ENCODE results near the gene KRTAP4-4. TPM values are rescaled to one million over a fixed set of nuclear protein-coding genes. Genes with fewer than 3 reads are reported as not detected.
"Not testable (repeated sequence)": the region's sequence is repeated elsewhere in the genome, so short reads cannot be mapped to it uniquely, and the experiment has no call there.

Gene KRTAP4-4
- not detected in 2 replicates for total RNA-seq

DNA sequence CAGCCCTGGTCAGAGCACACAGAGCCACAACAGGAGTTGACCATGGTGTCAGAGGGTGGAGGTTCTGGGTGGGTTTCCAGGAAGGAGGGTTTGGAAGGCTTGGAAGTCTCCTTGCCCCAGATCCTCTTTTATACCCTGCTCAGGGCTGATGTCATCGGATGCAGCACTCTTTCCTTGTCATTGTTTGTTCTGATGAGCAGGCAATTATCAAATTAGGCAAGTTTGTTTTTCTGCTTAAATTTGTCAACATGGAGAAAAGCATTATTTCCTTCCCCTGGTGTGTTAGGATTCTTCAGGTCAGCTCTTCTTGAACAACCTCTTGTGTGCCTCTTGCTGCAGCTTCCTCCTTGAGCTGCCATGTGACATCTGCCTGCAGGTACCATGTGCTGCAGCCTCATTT is at the start of gene KRTAP4-4:
KRTAP4-4 (minus strand) TSS at position 101 of the 400 bp plus-strand sequence; CDS start at position 44, 57 bp downstream.
- no peak for DNase-seq (ENCODE audit: extremely low read depth, low read depth, low spot score)

DNA sequence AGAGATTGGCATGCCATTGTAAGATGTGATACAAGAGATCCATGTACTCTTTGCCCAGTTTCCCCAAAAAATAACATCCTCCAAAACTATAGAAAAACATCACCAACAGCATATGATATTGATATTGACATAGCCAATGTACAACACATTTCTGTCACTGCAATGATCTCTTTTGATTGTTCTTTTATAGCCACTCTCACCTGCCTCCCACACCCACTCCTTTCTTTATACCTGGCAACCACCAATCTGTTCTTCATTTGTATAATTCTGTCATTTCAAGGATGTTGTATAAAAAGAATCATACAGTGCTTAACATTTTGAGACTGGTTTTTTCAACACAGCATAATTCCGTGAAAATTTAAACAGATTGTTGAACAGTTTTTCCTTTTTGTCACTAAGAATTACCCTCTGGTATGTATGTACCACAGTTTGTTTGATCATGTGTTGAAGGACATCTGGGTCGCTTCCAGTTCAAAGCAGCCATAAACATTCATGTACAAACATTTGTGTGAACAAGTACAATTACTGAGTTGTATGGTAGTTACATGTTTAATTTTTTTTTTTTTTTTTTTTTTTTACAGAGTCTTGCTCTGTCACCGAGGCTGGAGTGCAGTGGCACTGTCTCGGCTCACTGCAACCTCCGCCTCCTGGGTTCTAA is 39.0 kb upstream of the KRTAP4-4 start:
- DNase-seq (ENCODE audit: extremely low read depth, low read depth, low spot score): no peak

DNA sequence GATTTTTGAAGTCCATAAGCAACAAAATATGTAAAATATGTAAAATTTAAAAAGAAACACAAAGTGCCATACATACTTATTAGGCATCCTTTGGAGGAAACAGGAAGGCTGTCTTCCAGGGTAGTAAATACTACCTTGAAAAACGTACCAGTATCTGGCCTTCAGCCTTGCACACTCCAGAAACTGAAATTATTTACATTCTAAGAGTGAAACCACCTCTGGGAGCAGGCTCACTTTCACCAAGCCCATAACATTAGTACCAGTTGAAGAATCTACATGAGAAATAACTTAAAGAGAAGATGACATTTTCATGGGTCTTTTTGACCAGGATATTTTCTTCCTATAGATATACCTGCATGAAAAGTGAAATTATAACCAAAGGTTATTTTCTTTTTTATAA is 35.5 kb upstream of the KRTAP4-4 start:
- no peak for DNase-seq (ENCODE audit: extremely low read depth, low read depth, low spot score)

DNA sequence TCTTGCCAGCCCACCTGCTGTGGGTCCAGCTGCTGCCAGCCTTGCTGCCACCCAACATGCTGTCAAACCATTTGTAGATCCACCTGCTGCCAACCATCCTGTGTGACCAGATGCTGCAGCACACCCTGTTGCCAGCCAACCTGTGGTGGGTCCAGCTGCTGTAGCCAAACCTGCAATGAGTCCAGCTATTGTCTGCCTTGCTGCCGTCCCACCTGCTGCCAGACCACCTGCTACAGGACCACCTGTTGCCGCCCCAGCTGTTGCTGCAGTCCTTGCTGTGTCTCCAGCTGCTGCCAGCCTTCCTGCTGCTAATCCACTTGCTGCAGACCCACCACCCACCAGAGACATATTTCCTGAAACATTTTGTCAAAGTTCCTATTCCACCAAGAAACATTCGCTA is 29.8 kb upstream of the KRTAP4-4 start:
- DNase-seq (ENCODE audit: extremely low read depth, low read depth, low spot score): no peak

DNA sequence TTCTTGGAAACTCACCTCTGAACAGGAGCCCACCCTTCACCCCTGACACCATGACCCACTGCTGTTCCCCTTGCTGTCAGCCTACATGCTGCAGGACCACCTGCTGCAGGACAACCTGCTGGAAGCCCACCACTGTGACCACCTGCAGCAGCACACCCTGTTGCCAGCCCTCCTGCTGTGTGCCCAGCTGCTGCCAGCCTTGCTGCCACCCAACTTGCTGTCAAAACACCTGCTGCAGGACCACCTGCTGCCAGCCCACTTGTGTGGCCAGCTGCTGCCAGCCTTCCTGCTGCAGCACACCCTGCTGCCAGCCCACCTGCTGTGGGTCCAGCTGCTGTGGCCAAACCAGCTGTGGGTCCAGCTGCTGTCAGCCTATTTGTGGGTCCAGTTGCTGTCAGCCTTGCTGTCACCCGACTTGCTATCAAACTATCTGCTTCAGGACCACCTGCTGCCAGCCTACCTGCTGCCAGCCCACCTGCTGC is 29.3 kb upstream of the KRTAP4-4 start, which contains the start of gene KRTAP9-1:
KRTAP9-1 (plus strand) TSS at position 51 of the 482 bp plus-strand sequence; CDS start at position 51, 0 bp downstream.
- DNase-seq (ENCODE audit: extremely low read depth, low read depth, low spot score): not testable (repeated sequence)

DNA sequence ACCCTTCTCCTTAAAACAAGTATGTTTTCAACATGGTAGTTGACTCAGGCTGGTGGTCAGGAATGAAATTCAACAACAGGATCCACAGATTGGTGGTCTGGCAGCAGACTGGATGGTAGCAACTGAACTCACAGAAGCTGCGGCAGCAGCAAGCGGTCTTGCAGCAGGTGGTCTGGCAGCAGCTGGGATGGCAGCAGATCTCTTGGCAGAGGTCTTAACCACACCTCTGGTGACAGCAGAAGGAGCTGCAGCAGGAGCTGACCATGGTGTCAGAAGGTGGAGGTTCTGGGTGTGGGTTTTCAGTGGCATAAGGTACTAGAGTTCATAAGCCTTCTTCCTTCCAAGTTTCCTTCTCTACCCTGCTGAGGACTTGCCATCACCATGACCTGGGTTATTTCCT is 26.3 kb upstream of the KRTAP4-4 start:
- no peak for DNase-seq (ENCODE audit: extremely low read depth, low read depth, low spot score)

DNA sequence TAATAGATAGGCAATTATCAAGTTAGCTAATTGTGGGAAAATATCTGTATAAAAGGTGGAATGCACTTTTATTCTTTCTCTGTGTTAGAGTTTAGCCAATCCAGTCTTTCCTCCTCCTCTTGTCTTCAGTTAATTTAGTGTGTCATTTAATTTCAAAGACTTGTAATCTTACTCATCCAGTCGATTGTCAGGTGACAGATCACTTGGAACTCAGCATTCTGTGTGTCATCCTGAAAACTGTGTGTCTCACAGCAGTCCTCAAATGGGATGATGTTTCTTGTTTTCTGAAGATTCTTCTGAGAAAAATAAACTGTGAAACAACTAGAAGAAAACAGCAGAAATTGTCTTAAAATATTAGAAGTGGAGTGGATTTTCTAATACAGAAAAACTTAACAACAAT is 24.5 kb upstream of the KRTAP4-4 start:
- no peak for DNase-seq (ENCODE audit: extremely low read depth, low read depth, low spot score)

DNA sequence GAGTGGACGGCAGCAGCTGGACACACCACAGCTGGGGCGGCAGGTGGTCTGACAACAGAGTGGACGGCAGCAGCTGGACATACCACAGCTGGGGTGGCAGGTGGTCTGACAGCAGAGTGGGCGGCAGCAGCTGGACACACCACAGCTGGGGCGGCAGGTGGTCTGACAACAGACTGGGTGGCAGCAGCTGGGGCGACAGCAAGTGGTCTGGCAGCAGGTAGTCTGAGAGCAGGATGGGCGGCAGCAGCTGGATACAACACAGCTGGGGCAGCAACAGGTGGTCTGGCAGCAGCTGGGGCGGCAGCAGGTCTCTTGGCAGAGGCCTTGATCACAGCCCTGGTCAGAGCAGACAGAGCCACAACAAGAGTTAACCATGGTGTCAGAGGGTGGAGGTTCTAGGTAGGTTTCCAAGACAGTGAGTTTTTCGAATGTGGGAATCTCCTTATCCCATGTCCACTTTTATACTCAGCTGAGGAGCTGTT is 24.0 kb upstream of the KRTAP4-4 start, which contains the start of gene KRTAP4-1:
KRTAP4-1 (minus strand) TSS at position 432 of the 482 bp plus-strand sequence; CDS start at position 375, 57 bp downstream.
- no peak for DNase-seq (ENCODE audit: extremely low read depth, low read depth, low spot score)

DNA sequence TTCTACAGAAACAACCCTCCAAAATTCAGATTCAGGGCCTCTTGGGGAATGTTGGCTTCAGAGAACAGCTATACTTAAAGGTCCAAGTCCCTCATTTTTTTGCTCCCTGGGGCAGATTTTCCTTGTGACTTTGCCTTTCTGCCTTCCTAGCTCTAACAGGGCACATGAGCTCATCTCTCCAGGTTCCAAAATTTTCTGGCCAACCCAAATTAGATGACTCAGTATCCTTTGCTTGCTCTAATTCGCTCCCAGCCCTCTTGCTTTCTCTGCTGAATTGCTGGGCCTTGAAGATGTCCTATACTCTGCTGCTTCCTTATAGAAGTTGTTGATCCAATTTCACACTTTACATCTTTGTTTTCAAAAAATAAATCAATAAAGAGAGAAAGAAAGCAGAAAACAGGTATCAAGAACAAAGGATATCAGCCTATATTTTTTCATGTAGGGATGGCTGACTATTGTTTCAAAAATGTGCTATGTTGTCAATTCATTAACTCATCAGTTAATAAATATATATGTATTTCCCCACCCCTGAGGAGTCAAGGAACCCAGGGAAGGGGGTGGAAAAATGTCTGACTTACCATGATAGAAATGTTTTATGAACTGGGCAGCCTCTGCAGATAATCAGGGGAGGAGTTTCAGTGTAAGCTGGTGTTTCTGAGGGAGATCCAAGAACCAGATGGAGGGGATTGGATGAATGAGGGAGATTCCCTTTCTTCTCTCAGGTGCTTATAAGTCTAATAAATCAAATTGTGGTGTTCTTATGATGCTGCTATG is 18.5 kb upstream of the KRTAP4-4 start:
- DNase-seq (ENCODE audit: extremely low read depth, low read depth, low spot score): no peak

DNA sequence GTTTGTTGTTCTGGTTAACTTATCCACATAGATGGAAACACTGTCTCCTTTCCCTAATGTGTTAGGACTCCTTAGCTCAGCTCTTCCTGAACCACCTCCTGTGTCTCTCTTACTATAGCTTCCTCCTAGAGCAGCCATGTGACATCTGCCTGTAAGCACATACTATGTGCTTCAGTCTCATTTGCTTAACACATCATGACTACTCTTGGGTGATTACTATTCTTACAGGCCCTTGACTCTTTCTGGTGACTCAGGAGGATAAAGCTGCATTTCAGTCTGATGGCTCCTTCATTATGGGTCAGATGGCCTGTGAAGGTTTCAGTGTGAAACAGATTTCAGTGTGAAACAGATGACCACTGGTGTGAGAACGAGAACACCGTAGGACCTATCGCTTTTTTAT is 17.8 kb upstream of the KRTAP4-4 start:
- DNase-seq (ENCODE audit: extremely low read depth, low read depth, low spot score): no peak

DNA sequence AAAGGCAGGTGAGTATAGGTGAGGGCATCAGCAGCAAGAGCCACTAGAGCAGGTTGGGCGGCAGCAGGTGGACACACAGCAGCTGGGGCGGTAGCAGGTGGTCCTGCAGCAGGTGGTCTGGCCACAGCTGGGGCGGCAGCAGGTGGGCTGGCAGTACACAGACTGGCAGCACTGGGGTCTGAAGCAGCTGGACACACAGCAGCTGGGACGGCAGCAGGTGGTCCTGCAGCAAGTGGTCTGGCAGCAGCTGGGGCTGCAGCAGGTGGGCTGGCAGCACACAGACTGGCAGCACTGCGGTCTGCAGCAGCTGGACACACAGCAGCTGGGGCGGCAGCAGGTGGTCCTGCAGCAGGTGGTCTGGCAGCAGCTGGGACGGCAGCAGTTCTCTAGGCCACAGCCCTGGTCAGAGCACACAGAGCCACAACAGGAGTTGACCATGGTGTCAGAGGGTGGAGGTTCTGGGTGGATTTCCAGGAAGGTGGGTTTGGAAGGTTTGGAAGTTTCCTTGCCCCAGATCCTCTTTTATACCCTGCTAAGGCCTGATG is 17.3 kb upstream of the KRTAP4-4 start, which contains the start of gene KRTAP4-2:
KRTAP4-2 (minus strand) TSS at position 495 of the 545 bp plus-strand sequence; CDS start at position 438, 57 bp downstream.
- DNase-seq (ENCODE audit: extremely low read depth, low read depth, low spot score): no peak

DNA sequence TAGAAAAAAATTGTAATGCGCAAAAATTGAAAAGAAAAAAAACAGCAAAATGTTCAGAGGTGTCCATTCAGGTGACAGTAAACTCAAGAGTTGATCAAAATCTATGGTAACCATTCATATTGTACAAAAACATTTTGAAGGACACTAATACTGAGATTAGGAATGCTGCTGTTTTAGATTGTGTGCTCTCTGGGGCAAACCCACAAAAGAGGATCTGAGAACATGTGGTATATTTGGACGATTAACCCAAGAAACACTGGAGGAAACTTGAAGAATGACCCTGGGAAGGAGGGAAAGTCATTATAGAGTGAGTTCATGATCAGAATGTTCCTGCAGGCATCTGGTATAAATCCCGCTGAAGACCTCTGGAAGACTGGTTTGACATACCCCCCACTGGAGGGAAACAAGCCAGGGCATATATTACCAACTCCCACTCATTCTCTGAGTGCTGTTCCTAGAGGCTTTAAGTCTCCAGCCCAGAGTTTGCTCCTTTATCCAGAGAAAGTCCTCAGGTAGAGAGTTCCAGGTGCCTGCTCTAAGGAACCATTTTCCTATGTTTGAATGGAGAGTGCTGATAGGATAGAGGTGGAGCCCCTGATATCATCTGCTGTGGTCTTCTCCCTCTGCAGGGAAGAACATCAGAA is 16.3 kb upstream of the KRTAP4-4 start:
- DNase-seq (ENCODE audit: extremely low read depth, low read depth, low spot score): no peak

DNA sequence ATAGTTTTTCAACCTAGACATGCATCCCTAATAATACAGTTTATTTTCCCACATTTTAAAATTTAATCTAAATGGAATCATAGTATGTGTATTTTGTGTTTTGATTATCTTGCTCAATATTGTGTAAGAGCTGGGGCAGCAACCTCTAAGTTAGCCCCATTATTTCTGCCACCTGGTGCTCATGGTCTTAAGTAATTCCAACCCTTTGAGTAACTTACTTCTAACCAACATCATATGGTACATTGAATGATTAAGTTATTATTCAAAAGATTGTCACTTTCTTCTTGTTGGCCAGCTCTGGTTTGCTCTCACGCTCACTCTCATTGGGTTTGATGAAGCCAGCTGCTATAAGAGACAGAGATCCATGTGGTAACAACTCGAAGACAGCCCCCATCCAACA is 11.3 kb upstream of the KRTAP4-4 start:
- no peak for DNase-seq (ENCODE audit: extremely low read depth, low read depth, low spot score)

DNA sequence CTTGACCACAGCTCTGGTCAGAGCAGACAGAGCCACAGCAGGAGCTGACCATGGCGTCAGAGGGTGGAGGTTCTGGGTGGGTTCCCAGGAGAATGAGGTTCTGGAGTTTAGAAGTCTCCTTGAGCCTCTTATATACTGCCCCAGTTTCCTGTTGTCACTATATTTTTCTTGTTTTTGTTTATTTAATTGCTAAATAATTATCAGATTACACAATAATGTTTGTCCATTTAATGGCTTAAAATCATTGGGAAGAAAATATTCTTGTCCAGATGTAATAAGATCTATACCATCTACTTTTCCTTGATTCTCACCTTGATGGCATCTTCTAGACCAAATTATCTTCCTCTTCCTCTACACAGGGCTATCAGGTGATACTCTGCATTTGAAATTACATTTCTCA is 7.6 kb upstream of the KRTAP4-4 start, which contains the start of gene KRTAP4-3:
KRTAP4-3 (minus strand) TSS at position 101 of the 400 bp plus-strand sequence; CDS start at position 52, 49 bp downstream.
- DNase-seq (ENCODE audit: extremely low read depth, low read depth, low spot score): no peak

DNA sequence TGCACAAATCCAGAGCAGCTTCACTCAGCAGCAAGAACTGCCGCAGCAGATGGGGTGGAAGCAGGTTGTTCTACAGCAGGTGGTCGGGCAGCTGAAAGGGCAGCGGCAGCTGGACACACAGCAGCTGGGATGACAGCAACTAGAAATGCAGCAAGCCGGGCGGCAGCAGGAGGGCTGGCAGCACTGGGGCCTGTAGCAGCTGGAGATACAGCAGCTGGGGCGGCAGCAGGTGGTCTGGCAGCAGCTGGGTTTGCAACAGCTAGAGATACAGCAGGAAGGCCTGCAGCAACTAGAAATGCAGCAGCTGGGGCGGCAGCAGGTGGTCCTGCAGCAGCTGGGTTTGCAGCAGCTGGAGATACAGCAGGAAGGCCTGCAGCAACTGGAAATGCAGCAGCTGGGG is 7.0 kb upstream of the KRTAP4-4 start:
- no peak for DNase-seq (ENCODE audit: extremely low read depth, low read depth, low spot score)

DNA sequence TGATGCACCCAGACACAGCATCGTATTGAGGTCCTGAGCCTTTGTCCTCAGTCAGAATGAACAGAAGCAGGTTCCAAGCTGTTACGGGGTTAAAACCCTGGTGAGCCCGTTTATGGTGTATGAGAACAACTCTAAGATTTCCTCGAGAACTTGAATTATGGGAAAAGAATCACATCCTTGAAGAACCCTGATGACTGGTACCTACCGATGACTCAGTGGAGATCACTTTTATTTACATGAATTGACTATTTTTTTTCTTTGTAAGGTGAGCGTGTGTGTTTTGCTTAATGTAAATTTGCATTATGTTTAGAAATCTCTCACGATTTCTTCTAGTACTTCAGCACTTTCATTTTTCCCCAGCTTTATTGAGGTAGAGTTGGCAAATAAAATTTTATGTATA is 3.3 kb upstream of the KRTAP4-4 start:
- no peak for DNase-seq (ENCODE audit: extremely low read depth, low read depth, low spot score)

DNA sequence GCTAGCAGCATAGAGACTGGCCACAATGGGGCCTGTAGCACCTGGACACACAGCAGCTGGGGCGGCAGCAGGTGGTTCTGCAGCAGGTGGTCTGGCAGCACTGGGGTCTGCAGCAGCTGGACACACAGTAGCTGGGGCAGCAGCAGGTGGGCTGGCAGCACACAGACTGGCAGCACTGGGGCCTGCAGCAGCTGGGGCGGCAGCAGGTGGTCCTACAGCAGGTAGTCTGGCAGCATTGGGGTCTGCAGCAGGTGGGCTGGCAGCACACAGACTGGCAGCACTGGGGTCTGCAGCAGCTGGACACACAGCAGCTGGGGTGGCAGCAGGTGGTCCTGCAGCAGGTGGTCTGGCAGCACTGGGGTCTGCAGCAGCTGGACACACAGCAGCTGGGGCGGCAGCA is 358 bp downstream of the KRTAP4-4 start:
- not testable (repeated sequence) for DNase-seq (ENCODE audit: extremely low read depth, low read depth, low spot score)

DNA sequence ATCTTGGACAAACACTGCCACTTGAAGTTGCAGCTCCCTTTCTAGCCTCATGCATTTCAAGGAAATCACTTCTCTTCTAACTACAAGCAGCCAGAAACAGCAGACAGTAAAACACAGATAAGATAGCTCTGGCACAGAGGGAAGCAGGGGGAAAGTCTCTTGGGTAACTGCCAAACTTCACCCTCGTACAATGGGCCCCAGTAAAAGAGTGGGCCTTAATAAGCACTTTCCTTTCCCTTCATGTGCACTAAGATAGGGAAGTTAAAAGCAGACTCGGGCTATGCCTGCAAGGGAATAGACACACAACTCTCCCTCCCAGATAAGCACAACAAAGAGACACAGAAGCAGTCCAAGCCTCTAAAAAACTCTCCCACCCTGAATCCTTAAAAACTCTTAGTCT is 6.7 kb downstream of the KRTAP4-4 start:
- DNase-seq (ENCODE audit: extremely low read depth, low read depth, low spot score): no peak

DNA sequence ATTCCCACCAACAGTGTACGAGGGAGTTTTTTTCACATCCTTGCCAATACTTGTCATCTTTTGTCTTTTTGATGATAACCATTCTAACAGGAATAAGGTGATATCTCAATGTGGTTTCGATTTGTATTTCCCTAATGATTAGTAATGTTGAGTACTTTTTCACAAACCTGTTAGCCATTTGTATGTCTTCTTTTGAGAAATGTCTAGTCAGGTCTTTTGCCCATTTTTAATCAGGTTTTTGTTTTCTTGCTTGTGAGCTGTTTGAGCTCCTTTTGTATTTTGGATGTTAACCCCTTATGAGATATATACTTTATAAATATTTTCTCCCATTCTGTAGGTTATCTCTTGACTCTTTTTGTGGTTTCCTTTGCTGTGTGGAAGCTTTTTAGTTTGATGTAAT is 9.0 kb downstream of the KRTAP4-4 start:
- DNase-seq (ENCODE audit: extremely low read depth, low read depth, low spot score): no peak

DNA sequence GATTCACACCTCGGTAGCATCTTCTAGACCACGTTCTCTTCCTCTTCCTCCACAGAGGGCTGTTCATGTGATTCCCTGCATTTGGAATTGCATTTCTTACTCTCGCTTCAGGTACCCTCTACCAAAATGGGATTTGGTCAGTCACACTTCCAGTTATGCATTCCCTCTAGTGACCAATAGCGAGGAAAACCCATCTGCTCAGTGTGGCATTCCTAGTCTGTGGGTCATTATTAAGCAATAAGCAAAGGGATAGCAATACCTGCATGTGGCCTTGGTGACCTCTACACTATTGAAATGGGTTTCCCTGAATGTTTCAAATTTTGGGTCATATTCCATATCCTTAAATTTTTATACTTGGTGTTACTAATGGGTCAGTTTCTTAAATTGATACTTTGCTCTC is 10.5 kb downstream of the KRTAP4-4 start:
- no peak for DNase-seq (ENCODE audit: extremely low read depth, low read depth, low spot score)

DNA sequence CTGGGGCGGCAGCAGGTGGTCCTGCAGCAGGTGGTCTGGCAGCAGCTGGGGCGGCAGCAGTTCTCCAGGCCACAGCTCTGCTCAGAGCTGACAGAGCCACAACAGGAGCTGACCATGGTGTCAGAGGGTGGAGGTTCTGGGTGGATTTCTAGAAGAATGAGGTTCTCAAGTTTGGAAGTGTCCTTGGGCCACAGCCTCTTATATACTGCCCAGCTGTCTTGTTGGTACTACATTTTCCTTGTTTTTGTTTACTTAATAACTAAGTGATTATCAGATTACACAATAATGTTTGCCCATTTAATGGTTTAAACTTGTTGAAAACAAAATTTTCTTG is 10.9 kb downstream of the KRTAP4-4 start, which contains the start of gene KRTAP4-5:
KRTAP4-5 (minus strand) TSS at position 174 of the 334 bp plus-strand sequence; CDS start at position 116, 58 bp downstream.
- DNase-seq (ENCODE audit: extremely low read depth, low read depth, low spot score): no peak
